PC-3 (cell line): ENCODE results near the gene NIN. TPM values are rescaled to one million over a fixed set of nuclear protein-coding genes. Genes with fewer than 3 reads are reported as not detected.

Source experiments
- ATAC-seq: fragments of 200-7000 bp; cut with Tn5 transposase; 2 replicates; pipeline ENCODE4 v1.9.1; 2020; ENCODE audit warnings: mild to moderate bottlenecking, moderate library complexity
- BruUV-seq: library from RNA; stranded (reverse); fragments of 400-500 nt; replicated peaks from 2 replicates; lab custom pipeline; 2021; lab: Mats Ljungman, UMichigan
- CTCF ChIA-PET: fragments of 300-600 bp; sonication (Branson Sonifier 250); formaldehyde crosslinking; loops from one replicate; lab custom pipeline; 2022; ENCODE audit warnings: antibody characterized with exemption; lab: Charles Lee
- POLR2A ChIA-PET: fragments of 300-600 bp; sonication (Branson Sonifier 250); formaldehyde crosslinking; loops from one replicate; lab custom pipeline; 2022; ENCODE audit warnings: antibody characterized with exemption; ENCODE audit not compliant: unreplicated experiment; lab: Charles Lee
- DNase-seq: peaks from one replicate; pipeline ENCODE4 v3.0.0-alpha.2; 2015
- H2AFZ ChIP-seq: fragments of 300-600 bp; sonication (generic); 2 replicates; pipeline ENCODE4 v1.6.0; 2016; ENCODE audit warnings: antibody characterized with exemption, low read length
- H3F3A ChIP-seq: fragments of 300-600 bp; sonication (generic); one replicate; pipeline ENCODE4 v1.6.0; 2017; ENCODE audit warnings: antibody characterized with exemption, low read length, control low read depth, mild to moderate bottlenecking; ENCODE audit not compliant: unreplicated experiment
- H3K27ac ChIP-seq: fragments of 300-600 bp; sonication (generic); 2 replicates; pipeline ENCODE4 v1.5.1; 2016; ENCODE audit warnings: mild to moderate bottlenecking, low read length
- H3K27me3 ChIP-seq: fragments of 300-600 bp; sonication (generic); 2 replicates; pipeline ENCODE4 v1.6.1; 2016; ENCODE audit warnings: low read length, mixed read lengths
- H3K36me3 ChIP-seq: fragments of 300-600 bp; sonication (generic); 2 replicates; pipeline ENCODE4 v1.6.1; 2016; ENCODE audit warnings: low read depth, mixed run types, low read length, mixed read lengths
- H3K4me1 ChIP-seq: fragments of 300-600 bp; sonication (generic); 2 replicates; pipeline ENCODE4 v1.5.1; 2016; ENCODE audit warnings: low read length; ENCODE audit not compliant: insufficient read depth
- H3K4me2 ChIP-seq: fragments of 300-600 bp; sonication (generic); 2 replicates; pipeline ENCODE4 v1.6.0; 2016; ENCODE audit warnings: low read length
- H3K4me3 ChIP-seq: fragments of 300-600 bp; sonication (generic); 2 replicates; pipeline ENCODE4 v1.5.1; 2016; ENCODE audit warnings: mild to moderate bottlenecking, low read length, mixed read lengths
- H3K79me2 ChIP-seq: fragments of 300-600 bp; sonication (generic); 2 replicates; pipeline ENCODE4 v1.6.1; 2017; ENCODE audit warnings: low read length, mixed read lengths
- H3K9ac ChIP-seq: fragments of 300-600 bp; sonication (generic); 2 replicates; pipeline ENCODE4 v1.6.0; 2016; ENCODE audit warnings: mild to moderate bottlenecking, low read length
- H3K9me2 ChIP-seq: fragments of 300-600 bp; sonication (generic); replicated peaks from 2 replicates; pipeline ENCODE4 v1.6.1; 2016; ENCODE audit warnings: mixed run types, low read length, mixed read lengths
- H3K9me3 ChIP-seq: fragments of 300-600 bp; sonication (generic); 2 replicates; pipeline ENCODE4 v1.6.1; 2016; ENCODE audit warnings: low read length, mixed read lengths
- H4K20me1 ChIP-seq: fragments of 300-600 bp; sonication (generic); 2 replicates; pipeline ENCODE4 v1.6.1; 2016; ENCODE audit warnings: low read length, mixed read lengths
- CTCF ChIP-seq: fragments of 300-600 bp; sonication (generic); conservative IDR thresholded peaks from 2 replicates; pipeline ENCODE4 v1.5.1; 2017; ENCODE audit warnings: antibody characterized with exemption, low read depth, mild to moderate bottlenecking, low read length
- EZH2 ChIP-seq: fragments of 300-600 bp; sonication (generic); IDR thresholded peaks from one replicate; pipeline ENCODE4 v1.6.1; 2017; ENCODE audit warnings: antibody characterized with exemption, mild to moderate bottlenecking, low read length; ENCODE audit not compliant: unreplicated experiment
- EZH2phosphoT487 ChIP-seq: fragments of 300-600 bp; sonication (generic); IDR thresholded peaks from 2 replicates; pipeline ENCODE4 v1.6.1; 2018; ENCODE audit warnings: mild to moderate bottlenecking, antibody characterized with exemption, low read length, borderline replicate concordance
- intact Hi-C: fragments of 100-400 bp; cut with micrococcal nuclease; formaldehyde crosslinking; loops from 2 replicates; pipeline ENCODE4 v1.9.0; 2023
- total RNA-seq: library from RNA; depleted of rRNA; stranded (reverse); fragments of >200 nt; gene quantifications from 2 replicates; pipeline ENCODE4 v1.2.3, GENCODE V29; 2014

NIN gene
- total RNA-seq, 1 experiment from 2014 or later = 34.3 TPM

GRCh38 chr14:50812856-50813543 lies 18.0 kb downstream of the NIN start:
- Histone ChIP-seq H3K79me2 (peaks cover 15% of the 10 kb centered on the region), H2AFZ (no peak overlapping the region), H3K4me2 (no peak overlapping the region), H4K20me1 (no peaks in the 10 kb centered on the region), H3K9me3 (no peaks in the 10 kb centered on the region), H3K9ac (no peak overlapping the region), H3F3A (no peaks in the 10 kb centered on the region), H3K36me3 (peaks cover 1% of the 10 kb centered on the region; the same call in 1 of the 2 replicates), H3K9me2 (no peaks in the 10 kb centered on the region), H3K27ac (no peak overlapping the region), H3K27me3 (no peaks in the 10 kb centered on the region), H3K4me1 (no peaks in the 10 kb centered on the region), H3K4me3 (no peak overlapping the region)
- no TSS peak for BruUV-seq
- DNase-seq (no peak), ATAC-seq (no peak)
- POLR2A ChIA-PET = no interaction called here
- intact Hi-C loops = no loop called here
- no peak for TF ChIP-seq EZH2phosphoT487
- no peak for TF ChIP-seq EZH2
- TF ChIP-seq CTCF = no peak
- CTCF ChIA-PET = no interaction called here

GRCh38 chr14:50812180-50812579 lies 18.8 kb downstream of the NIN start:
- ChIA-PET POLR2A (interaction anchor here (0.7 kb wide), 1 partner anchor 15 kb away, joined by 9 read pairs; no protein-coding TSS in a partner anchor), CTCF (no interaction called here)
- no peak overlapping the region for H3K4me3 ChIP-seq
- no peaks in the 10 kb centered on the region for H3K9me3 ChIP-seq
- H3K9me2 ChIP-seq = no peaks in the 10 kb centered on the region
- H3K4me2 ChIP-seq = no peak overlapping the region
- ATAC-seq (no peak), DNase-seq (no peak)
- no peaks in the 10 kb centered on the region for H3F3A ChIP-seq
- H3K9ac ChIP-seq = no peak overlapping the region
- H2AFZ ChIP-seq = no peak overlapping the region
- intact Hi-C loops = no loop called here
- no peaks in the 10 kb centered on the region for H4K20me1 ChIP-seq
- no peaks in the 10 kb centered on the region for H3K4me1 ChIP-seq
- H3K27ac ChIP-seq = no peak overlapping the region
- no peaks in the 10 kb centered on the region for H3K27me3 ChIP-seq
- BruUV-seq = no TSS peak
- TF ChIP-seq EZH2 (no peak), EZH2phosphoT487 (no peak), CTCF (no peak)
- peaks cover 15% of the 10 kb centered on the region for H3K79me2 ChIP-seq
- peaks cover 5% of the 10 kb centered on the region; the same call in 1 of the 2 replicates for H3K36me3 ChIP-seq

GRCh38 chr14:50808053-50808452 lies 22.9 kb downstream of the NIN start:
- POLR2A ChIA-PET = no interaction called here
- Histone ChIP-seq H3F3A (no peaks in the 10 kb centered on the region), H3K27ac (no peak overlapping the region), H3K4me2 (no peak overlapping the region), H4K20me1 (no peaks in the 10 kb centered on the region), H3K9ac (no peak overlapping the region), H3K27me3 (no peaks in the 10 kb centered on the region), H3K4me1 (no peaks in the 10 kb centered on the region), H3K4me3 (no peak overlapping the region), H3K9me3 (no peaks in the 10 kb centered on the region), H3K79me2 (peaks cover 9% of the 10 kb centered on the region), H3K9me2 (no peaks in the 10 kb centered on the region), H3K36me3 (peaks cover 9% of the 10 kb centered on the region), H2AFZ (no peak overlapping the region)
- no peak for DNase-seq
- CTCF ChIA-PET = no interaction called here
- TF ChIP-seq CTCF (no peak), EZH2phosphoT487 (no peak), EZH2 (no peak)
- intact Hi-C loops = no loop called here
- no TSS peak for BruUV-seq
- no peak for ATAC-seq
